Pons (tissue), 1 donor: Measurements from ENCODE around the gene RILP.
A peak's percentile ranks its signal among the peaks of the same experiment; 100 is the strongest.

ENCODE experiments used
- DNase-seq: peaks from one replicate; pipeline ENCODE4 v3.0.0-alpha.2; 2016; ENCODE audit warnings: low spot score

The RILP gene

DNA sequence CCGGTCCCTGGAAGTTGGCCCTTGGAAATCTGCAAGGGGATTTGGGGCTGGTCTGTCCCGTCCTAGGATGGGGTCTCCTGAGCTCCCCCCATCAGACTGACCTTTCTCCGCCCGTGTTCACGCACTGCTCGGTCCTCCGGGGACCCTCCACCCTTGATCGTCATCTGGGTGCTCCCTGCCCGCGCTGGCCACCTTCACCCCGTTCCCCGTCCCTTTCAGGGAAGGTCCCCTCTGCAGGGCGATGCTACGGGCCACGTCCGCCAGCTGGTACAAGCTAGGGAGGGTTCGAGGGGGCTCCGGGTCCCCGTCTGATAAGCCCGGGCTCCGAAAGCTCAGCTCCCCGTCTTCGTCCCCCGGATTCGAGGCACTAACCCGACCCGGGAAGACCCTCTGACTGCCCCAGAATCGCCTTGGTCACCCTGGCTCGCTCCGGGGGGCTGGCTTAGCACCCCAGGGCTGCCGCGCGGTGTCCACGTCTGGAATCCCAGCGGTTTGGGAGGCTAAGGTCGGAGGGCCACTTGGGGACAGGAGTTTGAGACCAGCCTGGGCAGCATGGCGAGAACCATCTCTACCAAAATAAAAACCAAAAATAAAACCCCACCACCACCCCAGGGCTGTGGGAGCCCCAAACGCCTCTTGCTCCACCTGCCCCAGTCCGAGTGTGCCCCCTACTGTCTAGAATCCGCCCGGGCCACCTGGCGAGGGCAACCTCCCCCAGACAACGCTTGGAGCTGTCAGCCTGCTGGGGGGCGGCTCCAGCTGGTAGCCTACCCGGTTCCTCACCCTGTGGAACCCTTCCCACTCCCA lies 20.0 kb downstream of the RILP start:
- DNase-seq = no peak

DNA sequence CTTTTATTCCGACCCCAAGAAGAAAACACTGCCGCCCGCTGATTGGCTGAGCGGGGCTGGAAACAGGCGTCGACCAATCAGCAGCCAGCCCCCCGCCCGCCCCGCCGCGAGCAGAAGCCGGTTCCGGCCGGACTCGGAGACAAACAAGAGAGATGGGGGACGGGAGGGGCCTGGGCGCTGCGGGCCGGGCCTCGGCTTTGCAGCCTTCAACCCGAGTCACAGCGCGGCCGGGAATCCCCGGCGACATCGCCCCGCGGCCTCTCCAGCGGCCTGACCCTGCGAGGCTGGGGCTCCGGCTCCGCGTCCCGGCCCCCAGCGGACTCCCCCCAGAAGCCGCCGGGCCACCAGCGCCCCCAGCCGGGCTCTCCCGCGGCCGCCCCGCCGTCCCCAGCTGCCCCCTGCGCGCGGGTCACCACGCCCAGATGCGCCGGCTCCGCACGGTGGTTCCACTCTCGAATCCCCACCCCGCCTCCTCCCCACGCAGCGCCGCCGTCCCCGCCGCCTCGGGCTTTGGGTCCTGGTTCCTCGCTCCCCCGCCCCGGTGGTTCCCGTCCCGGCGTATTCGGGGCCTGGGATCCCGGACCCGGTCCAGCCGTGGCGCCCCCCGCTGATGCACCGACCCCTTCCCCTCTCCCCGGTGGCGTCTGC lies 20.7 kb downstream of the RILP start:
- DNase-seq = peak; percentile 95

- DNase-seq = peak; percentile 86
Observed at GRCh38 chr17:1627982-1628855, 21.4 kb downstream of the RILP start, which contains the start of gene SLC43A2. TSS of gene SLC43A2 (minus strand) at chr17:1628834. CDS start at chr17:1627874, 960 bp downstream.

GRCh38 chr17:1627182-1627981 lies 22.3 kb downstream of the RILP start:
- DNase-seq = peak; percentile 82

- DNase-seq = no peak
Observed at GRCh38 chr17:1626333-1626732, 23.3 kb downstream of the RILP start.

GRCh38 chr17:1625581-1625980 lies 24.1 kb downstream of the RILP start:
- no peak for DNase-seq

GRCh38 chr17:1625053-1625452 lies 24.6 kb downstream of the RILP start:
- no peak for DNase-seq

DNA sequence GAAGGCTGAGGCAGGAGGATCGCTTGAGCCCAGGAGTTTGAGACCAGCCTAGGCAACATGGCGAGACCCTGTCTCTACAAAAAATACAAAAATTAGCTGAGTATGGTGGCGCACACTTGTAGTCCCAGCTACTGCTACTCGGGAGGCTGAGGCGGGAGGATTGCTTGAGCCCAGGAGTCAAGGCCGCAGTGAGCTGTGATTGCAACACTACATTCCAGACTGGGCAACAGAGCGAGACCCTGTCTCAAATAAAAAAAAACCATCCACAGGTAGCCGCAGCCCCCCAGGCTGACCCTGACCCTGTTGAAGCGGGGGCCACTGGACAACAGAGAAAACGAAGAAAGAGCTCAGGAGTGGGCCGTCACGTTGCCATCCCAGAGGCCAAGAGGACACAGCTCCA lies 25.0 kb downstream of the RILP start:
- no peak for DNase-seq

DNA sequence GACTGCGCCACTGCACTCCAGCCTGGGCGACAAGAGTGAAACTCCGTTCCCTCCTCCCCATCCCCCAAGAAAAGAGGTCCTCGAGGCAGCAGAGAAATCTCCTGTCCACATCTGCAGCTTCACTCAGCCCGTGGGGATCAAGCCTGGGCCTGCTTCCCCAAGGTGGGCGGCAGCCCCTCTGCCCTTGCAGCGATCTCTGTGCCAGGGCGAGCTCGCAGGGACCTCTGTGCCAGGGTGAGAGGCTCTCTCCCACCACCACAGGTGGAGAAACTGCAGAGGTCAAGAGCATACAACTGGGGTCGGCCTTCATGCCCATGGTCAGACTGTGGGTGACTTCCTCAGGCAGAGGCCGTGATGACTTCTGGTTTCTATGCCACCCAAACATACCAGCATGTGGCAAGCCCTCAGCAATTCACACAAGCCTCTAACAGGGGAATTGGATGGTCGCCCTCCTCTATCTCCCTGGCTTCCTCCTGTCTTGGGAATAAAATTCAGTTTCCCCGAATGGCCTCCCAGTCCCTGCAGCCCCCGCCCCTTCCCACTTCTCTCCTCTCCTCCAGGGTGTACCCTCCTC lies 26.5 kb downstream of the RILP start:
- no peak for DNase-seq

DNA sequence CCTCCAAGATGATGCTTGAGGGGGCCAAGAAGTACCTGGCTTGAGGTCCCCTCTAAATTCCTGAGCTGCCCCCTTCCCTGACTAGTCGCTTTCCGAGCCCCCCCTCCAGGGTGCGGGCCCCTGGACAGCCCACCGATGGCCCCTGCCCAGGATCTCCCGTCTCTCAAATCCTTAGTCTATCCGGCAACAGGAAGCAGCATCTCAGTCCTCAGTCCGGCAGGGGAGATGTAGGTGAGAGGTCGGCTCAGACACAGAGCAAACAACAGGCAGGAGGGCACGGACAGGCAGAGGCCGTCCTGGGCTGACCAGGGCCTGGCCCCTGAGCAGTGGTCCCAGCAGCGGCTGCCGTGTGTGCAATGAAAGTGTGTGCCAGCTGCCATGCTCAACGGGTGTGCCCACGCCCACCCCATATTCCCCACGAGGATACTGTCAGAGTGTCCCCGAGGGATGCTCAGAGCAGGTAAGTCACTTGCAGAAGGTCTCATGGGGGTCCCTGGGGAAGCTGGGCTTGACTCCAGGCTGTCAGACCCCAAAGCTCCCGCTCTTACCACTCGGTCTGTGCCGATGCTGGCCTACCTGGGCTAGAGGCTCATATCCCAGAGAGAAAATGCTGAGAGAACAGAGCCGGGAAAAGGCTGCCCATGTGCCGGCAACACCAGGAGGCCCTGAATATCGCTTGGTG lies 28.3 kb downstream of the RILP start:
- no peak for DNase-seq

GRCh38 chr17:1620486-1620885 lies 29.2 kb downstream of the RILP start:
- no peak for DNase-seq

DNA sequence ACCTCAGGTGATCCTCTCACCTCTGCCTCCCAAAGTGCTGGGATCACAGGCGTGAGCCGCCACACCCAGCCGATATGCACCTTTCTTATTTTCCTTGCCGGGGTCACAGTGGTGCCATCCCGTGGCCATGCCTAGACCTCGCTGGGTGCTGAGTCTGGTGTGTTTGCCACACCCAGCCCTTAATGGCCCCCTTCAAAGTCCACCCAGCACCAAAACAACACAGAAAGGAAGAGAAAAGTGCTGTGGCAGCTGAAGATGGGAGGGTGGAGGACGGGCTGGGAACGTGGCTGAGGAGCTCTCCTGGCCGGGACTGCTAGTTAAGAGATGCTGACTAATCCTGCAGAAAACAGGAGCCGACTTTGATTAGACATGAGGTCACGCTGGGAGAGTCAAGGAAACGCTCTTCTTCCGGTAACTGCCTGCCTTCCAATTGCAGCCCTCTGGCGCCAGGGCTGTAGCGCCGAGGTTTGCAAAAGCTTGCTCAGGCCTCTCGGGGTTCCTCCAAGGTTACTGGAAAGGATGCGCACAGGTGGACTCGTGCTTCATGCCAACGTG lies 32.0 kb downstream of the RILP start:
- DNase-seq = no peak

DNA sequence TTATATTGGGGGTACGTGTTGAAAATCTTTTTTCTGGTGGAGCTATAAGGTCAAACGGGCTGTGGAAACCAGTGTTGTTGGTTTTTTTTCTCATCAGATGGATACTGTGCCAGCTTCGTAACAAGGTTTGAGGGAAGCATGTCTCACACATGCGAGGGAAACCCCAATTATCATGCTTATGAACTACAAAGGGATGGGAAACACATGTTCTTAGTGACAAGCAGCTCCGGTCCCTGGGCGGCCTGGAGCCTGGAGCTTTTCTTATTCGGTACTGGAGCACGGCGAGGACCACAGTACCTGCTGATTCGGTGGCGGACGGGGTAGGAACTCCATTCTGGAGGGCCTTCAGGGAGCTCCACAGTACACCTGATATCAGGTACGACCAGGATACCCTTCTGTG lies 33.6 kb downstream of the RILP start:
- no peak for DNase-seq

DNA sequence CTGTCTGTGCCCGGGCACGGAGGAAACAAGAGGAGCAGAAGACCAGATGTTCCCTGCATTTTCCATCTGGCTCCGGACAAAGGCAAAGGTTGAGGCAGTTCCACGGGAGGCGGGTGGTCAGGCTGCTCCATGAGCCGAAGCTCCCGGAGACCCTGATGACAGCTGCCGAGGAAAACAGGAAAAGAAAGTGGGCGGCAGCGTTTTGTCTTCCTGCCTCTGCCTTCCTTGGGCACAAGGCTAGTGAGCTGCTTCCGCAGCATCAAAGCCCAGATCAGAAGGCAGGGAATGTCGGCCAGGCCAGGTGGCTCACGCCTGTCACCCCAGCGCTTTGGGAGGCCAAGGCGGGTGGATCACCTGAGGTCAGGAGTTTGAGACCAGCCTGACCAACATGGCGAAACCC lies 37.3 kb downstream of the RILP start:
- DNase-seq = no peak

- peak; percentile 64 for DNase-seq
Observed at GRCh38 chr17:1611715-1612114, 38.0 kb downstream of the RILP start.

DNA sequence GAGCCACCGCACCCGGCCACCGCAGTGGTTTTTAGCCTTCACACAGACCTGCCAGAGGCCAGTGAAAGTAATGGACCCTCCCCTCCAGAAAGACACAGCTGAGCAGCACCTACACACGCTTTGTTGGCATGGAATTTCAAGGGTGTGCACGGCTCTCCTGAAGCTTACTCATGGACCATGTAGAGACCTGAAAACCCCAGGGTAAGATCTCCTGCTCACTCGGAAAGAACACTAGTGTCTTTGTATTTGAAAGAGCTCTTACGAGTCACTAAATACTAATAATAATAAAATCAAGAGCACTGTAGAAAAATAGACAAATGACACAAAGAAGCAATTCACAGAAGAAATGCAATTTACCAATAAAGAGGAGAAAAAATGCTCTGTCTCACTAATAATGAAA lies 41.0 kb downstream of the RILP start:
- DNase-seq = no peak

GRCh38 chr17:1607971-1608320 lies 41.7 kb downstream of the RILP start:
- no peak for DNase-seq

GRCh38 chr17:1606352-1606985 lies 43.2 kb downstream of the RILP start:
- DNase-seq = no peak

GRCh38 chr17:1605681-1606351 lies 43.9 kb downstream of the RILP start:
- no peak for DNase-seq
